ENCODE data around the gene VPS72. TPM values are rescaled to one million over a fixed set of nuclear protein-coding genes. Genes with fewer than 3 reads are reported as not detected.

The VPS72 gene, protein sequence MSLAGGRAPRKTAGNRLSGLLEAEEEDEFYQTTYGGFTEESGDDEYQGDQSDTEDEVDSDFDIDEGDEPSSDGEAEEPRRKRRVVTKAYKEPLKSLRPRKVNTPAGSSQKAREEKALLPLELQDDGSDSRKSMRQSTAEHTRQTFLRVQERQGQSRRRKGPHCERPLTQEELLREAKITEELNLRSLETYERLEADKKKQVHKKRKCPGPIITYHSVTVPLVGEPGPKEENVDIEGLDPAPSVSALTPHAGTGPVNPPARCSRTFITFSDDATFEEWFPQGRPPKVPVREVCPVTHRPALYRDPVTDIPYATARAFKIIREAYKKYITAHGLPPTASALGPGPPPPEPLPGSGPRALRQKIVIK
- 10 to 100 TPM; 62.2 to 95.8 (median 68.9) TPM for total RNA-seq

DNA sequence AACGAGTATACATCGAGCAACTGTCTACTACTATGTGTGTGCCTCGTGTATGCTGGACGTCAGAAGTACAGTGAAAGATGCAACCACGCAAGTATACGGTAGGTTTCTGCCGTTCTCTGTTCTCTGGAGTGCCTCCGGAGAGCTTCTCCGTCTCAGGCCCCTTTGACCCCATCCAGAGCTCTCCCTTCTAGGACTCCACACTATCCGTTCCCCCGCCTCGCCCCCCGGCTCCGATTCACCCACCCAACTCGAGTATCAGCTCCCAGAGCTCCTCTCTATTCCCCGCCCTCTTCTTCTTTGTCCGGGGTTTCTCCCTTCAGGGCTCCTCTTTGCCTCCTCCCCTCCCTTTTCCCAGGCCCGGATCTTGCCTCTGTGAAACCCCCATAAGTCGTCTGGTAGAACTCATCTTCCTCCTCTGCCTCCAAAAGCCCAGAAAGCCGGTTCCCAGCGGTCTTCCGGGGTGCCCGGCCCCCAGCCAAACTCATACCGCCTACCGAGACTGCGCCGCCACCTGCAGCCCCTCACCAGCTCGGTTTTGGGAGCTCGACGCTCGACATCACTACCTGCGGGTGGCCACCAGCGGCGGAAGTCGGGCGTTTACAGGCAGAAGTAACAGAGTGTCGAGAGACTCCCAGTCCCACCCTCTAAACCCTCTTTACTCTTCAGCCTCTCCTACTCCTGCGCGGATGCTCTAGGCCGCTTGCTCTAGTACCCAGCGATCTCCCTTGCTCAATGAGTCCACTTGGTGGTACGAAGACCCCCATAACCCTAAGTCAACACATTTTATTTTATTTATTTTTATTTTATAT is at the start of gene VPS72:
VPS72 (minus strand) TSS at position 561 of the 809 bp plus-strand sequence; CDS start at position 485, 76 bp downstream.
- peak; percentile 67 to 74 for TF ChIP-seq POLR2A (IDR thresholded peaks at IDR 0.05)
- TF ChIP-seq, protein P1, sequence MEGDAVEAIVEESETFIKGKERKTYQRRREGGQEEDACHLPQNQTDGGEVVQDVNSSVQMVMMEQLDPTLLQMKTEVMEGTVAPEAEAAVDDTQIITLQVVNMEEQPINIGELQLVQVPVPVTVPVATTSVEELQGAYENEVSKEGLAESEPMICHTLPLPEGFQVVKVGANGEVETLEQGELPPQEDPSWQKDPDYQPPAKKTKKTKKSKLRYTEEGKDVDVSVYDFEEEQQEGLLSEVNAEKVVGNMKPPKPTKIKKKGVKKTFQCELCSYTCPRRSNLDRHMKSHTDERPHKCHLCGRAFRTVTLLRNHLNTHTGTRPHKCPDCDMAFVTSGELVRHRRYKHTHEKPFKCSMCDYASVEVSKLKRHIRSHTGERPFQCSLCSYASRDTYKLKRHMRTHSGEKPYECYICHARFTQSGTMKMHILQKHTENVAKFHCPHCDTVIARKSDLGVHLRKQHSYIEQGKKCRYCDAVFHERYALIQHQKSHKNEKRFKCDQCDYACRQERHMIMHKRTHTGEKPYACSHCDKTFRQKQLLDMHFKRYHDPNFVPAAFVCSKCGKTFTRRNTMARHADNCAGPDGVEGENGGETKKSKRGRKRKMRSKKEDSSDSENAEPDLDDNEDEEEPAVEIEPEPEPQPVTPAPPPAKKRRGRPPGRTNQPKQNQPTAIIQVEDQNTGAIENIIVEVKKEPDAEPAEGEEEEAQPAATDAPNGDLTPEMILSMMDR (IDR thresholded peaks at IDR 0.05 in 4 of 5, conservative IDR thresholded peaks at IDR 0.05 in 1 of 5), result peak in 4 of 5 experiments; percentile 27 to 45 (median 40)
- H3K27ac ChIP-seq, result peak within 1 kb of the TSS; percentile 92 to 99 (median 94)
- H3K9me3 ChIP-seq, result no peaks in the 10 kb centered on the region
- in situ Hi-C loops (cut with MboI; ENCODE audit: low sequenced_read_pairs in 4 of 4) (loop anchor here in 2 of 4 donors (10.0 kb wide), 2 partner anchors 65 to 155 kb away; partner anchors contain the start of genes PSMD4 (in 1 of the 2) and RFX5 (in 1 of the 2)), intact Hi-C loops (cut with DNase I; ENCODE audit: low total_unique reads) (loop anchor here (1.0 kb wide), 1 partner anchor 24 kb away; the partner anchor contains the start of gene SCNM1)
- H3K36me3 ChIP-seq, result peaks cover 0 to 12% of the 10 kb centered on the region in 2 donors
- ATAC-seq, result peak; percentile 74 to 83
- H3K27me3 ChIP-seq, result no peaks in the 10 kb centered on the region
- peak; percentile 82 to 89 for DNase-seq
- peaks cover 30 to 34% of the 10 kb centered on the region in 2 donors for H3K4me1 ChIP-seq
- H3K4me3 ChIP-seq, result peak within 1 kb of the TSS; percentile 81 to 98 (median 86)

DNA sequence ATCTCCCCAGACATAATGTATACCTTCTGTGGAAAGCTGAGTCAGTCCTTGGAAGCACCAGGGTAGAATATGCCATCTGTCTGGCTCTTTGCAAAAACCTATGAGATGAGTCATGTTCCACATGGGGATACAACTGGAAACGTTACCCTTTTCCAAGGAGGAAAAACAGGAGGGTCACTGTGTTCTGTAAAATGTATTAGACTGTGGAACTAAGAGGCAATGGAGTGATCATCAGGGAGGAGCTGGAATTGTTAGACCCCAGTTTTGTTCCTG is 48.4 kb upstream of the VPS72 start:
- DNase-seq (peak; percentile 34 to 53), ATAC-seq (peak; percentile 98 to 99)
- intact Hi-C loops (cut with DNase I; ENCODE audit: low total_unique reads), result loop anchor here (10.0 kb wide), 1 partner anchor 144 kb away; no protein-coding TSS in a partner anchor
- H3K4me1 ChIP-seq, result peaks cover 6 to 17% of the 10 kb centered on the region in 2 donors
- no peak overlapping the region for H3K4me3 ChIP-seq
- H3K27me3 ChIP-seq, result no peaks in the 10 kb centered on the region
- in situ Hi-C loops (cut with MboI; ENCODE audit: low sequenced_read_pairs in 4 of 4), result no loop called here
- H3K27ac ChIP-seq, result peak overlapping the region; percentile 75 to 86 (median 80)
- peaks cover 0 to 95% of the 10 kb centered on the region in 2 donors for H3K36me3 ChIP-seq
- TF ChIP-seq, protein P1 (IDR thresholded peaks at IDR 0.05 in 4 of 5, conservative IDR thresholded peaks at IDR 0.05 in 1 of 5), result no peak
- no peak for TF ChIP-seq POLR2A (IDR thresholded peaks at IDR 0.05)
- no peaks in the 10 kb centered on the region for H3K9me3 ChIP-seq

DNA sequence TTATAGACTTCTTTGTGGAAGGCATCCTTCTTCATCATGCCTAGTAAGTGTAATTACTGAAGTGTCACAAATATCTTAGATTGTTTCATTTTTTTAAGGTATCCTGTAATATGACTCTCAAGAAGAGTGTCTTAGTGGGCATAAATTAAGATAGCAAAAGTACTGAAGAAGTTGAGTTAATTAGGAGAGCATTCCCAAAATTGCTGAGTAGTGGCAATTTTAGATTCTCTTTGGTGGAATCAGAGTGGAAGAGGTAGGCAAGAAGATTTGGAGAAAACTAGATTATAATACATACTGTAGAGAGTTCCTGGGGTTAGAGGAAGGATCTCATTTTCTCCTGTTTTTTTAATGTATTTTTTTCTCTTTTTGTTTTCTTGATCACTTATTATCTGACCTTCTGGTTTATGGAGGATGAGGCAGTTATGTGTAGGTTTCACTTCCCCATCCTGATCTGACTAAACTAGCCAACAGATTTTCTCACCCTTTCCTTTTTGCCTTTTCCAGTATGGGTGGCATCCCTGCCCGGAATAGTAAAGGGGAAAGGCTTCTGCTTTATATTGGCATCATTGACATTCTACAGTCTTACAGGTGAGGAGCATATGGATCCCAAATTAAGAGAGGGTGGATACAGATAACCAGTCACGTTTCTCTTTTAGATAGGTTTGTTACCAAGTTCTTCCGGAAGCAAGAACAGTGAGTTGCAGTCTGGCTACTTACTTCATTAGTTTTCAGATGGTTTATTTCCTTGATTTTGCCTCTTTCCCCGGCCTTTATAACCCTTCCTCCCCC is 47.9 kb upstream of the VPS72 start:
- TF ChIP-seq, protein P1 (IDR thresholded peaks at IDR 0.05 in 4 of 5, conservative IDR thresholded peaks at IDR 0.05 in 1 of 5), result no peak
- TF ChIP-seq POLR2A (IDR thresholded peaks at IDR 0.05), result no peak
- in situ Hi-C loops (cut with MboI; ENCODE audit: low sequenced_read_pairs in 4 of 4), result no loop called here
- Histone ChIP-seq H3K4me3 (no peak overlapping the region), H3K9me3 (no peaks in the 10 kb centered on the region), H3K27me3 (no peaks in the 10 kb centered on the region), H3K4me1 (peaks cover 6 to 17% of the 10 kb centered on the region in 2 donors), H3K27ac (peak overlapping the region; percentile 75 to 86 (median 80)), H3K36me3 (peaks cover 0 to 95% of the 10 kb centered on the region in 2 donors)
- DNase-seq (no peak), ATAC-seq (no peak)
- intact Hi-C loops (cut with DNase I; ENCODE audit: low total_unique reads), result loop anchor here (10.0 kb wide), 1 partner anchor 143 kb away; no protein-coding TSS in a partner anchor

DNA sequence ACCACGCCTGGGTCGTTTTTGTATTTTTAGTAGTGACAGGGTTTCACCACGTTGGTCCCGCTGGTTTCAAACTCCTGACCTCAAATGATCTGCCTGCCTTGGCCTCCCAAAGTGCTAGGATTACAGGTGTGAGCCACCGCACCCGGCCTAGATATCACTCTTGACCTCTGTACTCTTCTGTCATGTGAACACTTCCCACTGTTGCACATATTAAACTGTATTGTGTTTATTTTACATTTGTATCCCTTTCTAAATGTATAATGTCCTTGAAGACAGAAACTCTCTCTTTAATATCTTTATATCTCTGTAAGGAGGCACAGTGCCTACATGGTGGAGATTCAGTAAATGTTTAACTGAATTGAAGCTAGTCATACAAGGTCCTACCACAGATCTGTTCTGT is 45.2 kb upstream of the VPS72 start:
- no peak for TF ChIP-seq POLR2A (IDR thresholded peaks at IDR 0.05)
- TF ChIP-seq, protein P1 (IDR thresholded peaks at IDR 0.05 in 4 of 5, conservative IDR thresholded peaks at IDR 0.05 in 1 of 5), result no peak
- DNase-seq (no peak), ATAC-seq (no peak)
- Histone ChIP-seq H3K9me3 (no peaks in the 10 kb centered on the region), H3K27me3 (no peaks in the 10 kb centered on the region), H3K4me1 (peaks cover 6 to 17% of the 10 kb centered on the region in 2 donors), H3K4me3 (no peak overlapping the region), H3K27ac (peak overlapping the region in 2 of 4 donors; percentile 2 to 86), H3K36me3 (peaks cover 0 to 92% of the 10 kb centered on the region in 2 donors)
- in situ Hi-C loops (cut with MboI; ENCODE audit: low sequenced_read_pairs in 4 of 4) (no loop called here), intact Hi-C loops (cut with DNase I; ENCODE audit: low total_unique reads) (loop anchor here (10.0 kb wide), 1 partner anchor 140 kb away; no protein-coding TSS in a partner anchor)
